Measurements from ENCODE around the gene ATG2A. TPM values are rescaled to one million over a fixed set of nuclear protein-coding genes. Genes with fewer than 3 reads are reported as not detected.
A peak's percentile ranks its signal among the peaks of the same experiment; 100 is the strongest.

The ATG2A gene
- polyA plus RNA-seq (2012; ENCODE audit: low read depth, missing spikeins), result 8.2 TPM

GRCh38 chr11:64916775-64917662 is at the start of gene ATG2A:
Gene ATG2A (minus strand): TSS chr11:64917209. CDS start chr11:64917135, 74 bp downstream.
- TF ChIP-seq POU2F2 (IDR thresholded peaks at IDR 0.05; ENCODE audit: low read depth, low read length) (peak; percentile 64), TAF1 (IDR thresholded peaks at IDR 0.05; ENCODE audit: low read depth, low read length) (peak; percentile 82), SPI1 (IDR thresholded peaks at IDR 0.05; ENCODE audit: low read depth, low read length) (no peak), POLR2A (IDR thresholded peaks at IDR 0.05; ENCODE audit: low read depth, low read length) (peak; percentile 73), POLR2AphosphoS5 (IDR thresholded peaks at IDR 0.05; ENCODE audit: low read depth, low read length) (peak; percentile 72), PAX5 (IDR thresholded peaks at IDR 0.05; ENCODE audit: insufficient read depth, low read length, severe bottlenecking) (no peak)
- DNase-seq (ENCODE audit: insufficient read length, low spot score), result peak; percentile 99
- peak; percentile 95 for FAIRE-seq

DNA sequence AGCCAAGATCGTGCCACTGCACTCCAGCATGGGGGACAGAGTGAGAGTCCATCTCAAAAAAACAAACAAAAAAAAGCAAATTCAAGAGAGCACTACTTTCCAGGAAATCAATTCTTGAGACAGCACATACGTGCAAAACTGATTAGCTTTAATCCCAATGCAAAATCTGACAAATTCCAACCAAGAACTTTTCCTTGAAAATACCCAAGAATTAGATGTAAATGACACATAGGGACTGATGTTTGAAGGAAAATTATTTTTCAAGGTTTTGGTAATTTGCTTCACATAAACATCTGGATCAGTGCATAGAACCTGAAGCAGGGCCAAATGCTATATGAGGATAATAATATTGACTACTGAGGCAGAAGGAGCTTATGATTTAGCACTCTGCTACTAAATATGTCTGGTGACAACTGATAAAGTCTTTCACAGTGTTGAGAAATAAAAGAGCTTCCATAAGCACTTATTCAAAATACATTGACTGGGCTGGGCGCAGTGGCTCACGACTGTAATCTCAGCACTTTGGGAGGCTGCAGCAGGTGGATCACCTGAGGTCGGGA is 46.1 kb upstream of the ATG2A start:
- no peak for TF ChIP-seq TAF1 (IDR thresholded peaks at IDR 0.05; ENCODE audit: low read depth, low read length)
- FAIRE-seq, result no peak
- no peak for DNase-seq (ENCODE audit: insufficient read length, low spot score)

DNA sequence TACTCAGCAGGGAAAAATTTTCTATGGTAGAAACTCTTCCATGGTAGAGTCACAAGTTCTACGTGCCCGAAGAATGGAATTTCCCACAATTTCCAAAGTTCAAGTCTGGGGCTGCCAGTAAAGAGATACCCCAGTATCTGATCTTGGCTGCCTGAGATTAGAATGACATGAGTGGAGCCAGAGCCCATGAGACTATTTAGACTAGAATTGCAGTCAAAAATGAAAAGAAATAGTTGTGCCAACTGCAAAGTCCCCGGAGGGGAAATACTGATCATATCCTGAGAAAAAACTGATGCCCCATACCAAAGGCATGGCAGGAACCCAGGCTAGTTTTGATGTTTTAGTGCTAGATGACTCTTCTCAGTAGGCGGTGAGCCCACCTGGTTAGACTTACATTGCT is 43.7 kb upstream of the ATG2A start:
- no peak for FAIRE-seq
- no peak for TF ChIP-seq PAX5 (IDR thresholded peaks at IDR 0.05; ENCODE audit: insufficient read depth, low read length, severe bottlenecking)
- TF ChIP-seq POLR2A (IDR thresholded peaks at IDR 0.05; ENCODE audit: low read depth, low read length), result no peak
- TF ChIP-seq TAF1 (IDR thresholded peaks at IDR 0.05; ENCODE audit: low read depth, low read length), result no peak
- no peak for DNase-seq (ENCODE audit: insufficient read length, low spot score)

DNA sequence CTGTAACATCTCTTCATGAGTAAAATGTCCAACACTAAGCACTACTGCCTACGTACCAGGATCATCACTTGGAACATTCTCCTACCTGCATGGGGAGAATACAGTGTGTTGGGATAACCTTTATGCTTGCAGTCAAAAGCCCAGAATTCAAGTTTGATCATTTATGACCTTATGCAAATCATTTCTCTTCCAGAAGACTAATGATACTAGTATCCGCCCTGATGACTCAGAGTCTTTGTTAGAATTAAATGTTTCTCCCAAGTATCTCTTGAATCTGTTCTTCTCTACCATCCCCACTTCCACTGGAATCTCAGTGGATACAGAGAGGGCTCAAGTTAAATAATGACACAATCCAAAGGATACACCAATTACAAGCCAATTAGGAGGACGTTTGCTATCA is 42.5 kb upstream of the ATG2A start:
- no peak for TF ChIP-seq SPI1 (IDR thresholded peaks at IDR 0.05; ENCODE audit: low read depth, low read length)
- TF ChIP-seq PAX5 (IDR thresholded peaks at IDR 0.05; ENCODE audit: insufficient read depth, low read length, severe bottlenecking), result no peak
- no peak for TF ChIP-seq POLR2A (IDR thresholded peaks at IDR 0.05; ENCODE audit: low read depth, low read length)
- TF ChIP-seq TAF1 (IDR thresholded peaks at IDR 0.05; ENCODE audit: low read depth, low read length), result no peak
- TF ChIP-seq POU2F2 (IDR thresholded peaks at IDR 0.05; ENCODE audit: low read depth, low read length), result no peak
- no peak for TF ChIP-seq POLR2AphosphoS5 (IDR thresholded peaks at IDR 0.05; ENCODE audit: low read depth, low read length)
- FAIRE-seq (no peak), DNase-seq (ENCODE audit: insufficient read length, low spot score) (no peak)

- TF ChIP-seq PAX5 (IDR thresholded peaks at IDR 0.05; ENCODE audit: insufficient read depth, low read length, severe bottlenecking) (no peak), TAF1 (IDR thresholded peaks at IDR 0.05; ENCODE audit: low read depth, low read length) (no peak), SPI1 (IDR thresholded peaks at IDR 0.05; ENCODE audit: low read depth, low read length) (no peak), POLR2A (IDR thresholded peaks at IDR 0.05; ENCODE audit: low read depth, low read length) (no peak), POU2F2 (IDR thresholded peaks at IDR 0.05; ENCODE audit: low read depth, low read length) (no peak), POLR2AphosphoS5 (IDR thresholded peaks at IDR 0.05; ENCODE audit: low read depth, low read length) (no peak)
- no peak for DNase-seq (ENCODE audit: insufficient read length, low spot score)
- FAIRE-seq, result no peak
Observed at GRCh38 chr11:64954201-64954600, 37.2 kb upstream of the ATG2A start.

DNA sequence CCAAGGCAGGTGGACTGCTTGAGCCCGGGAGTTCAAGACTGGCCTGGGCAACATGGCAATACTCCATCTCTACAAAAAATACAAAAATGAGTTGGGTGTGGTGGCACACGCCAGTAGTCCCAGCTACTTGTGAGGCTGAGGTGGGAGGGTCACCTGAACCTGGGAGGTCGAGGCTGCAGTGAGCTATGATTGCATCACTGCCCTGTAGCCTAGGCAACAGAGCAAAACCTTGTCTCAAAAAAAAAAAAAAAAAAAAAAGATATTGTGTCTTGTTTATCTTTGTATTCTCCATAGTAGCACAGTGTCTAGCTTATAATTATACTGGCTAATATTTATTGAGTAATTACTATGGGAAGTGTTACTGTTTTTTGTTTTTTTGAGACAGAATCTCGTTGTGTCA is 34.5 kb upstream of the ATG2A start:
- FAIRE-seq (no peak), DNase-seq (ENCODE audit: insufficient read length, low spot score) (no peak)
- no peak for TF ChIP-seq SPI1 (IDR thresholded peaks at IDR 0.05; ENCODE audit: low read depth, low read length)
- TF ChIP-seq PAX5 (IDR thresholded peaks at IDR 0.05; ENCODE audit: insufficient read depth, low read length, severe bottlenecking), result no peak
- TF ChIP-seq POLR2AphosphoS5 (IDR thresholded peaks at IDR 0.05; ENCODE audit: low read depth, low read length), result no peak
- TF ChIP-seq POLR2A (IDR thresholded peaks at IDR 0.05; ENCODE audit: low read depth, low read length), result no peak
- TF ChIP-seq TAF1 (IDR thresholded peaks at IDR 0.05; ENCODE audit: low read depth, low read length), result no peak
- no peak for TF ChIP-seq POU2F2 (IDR thresholded peaks at IDR 0.05; ENCODE audit: low read depth, low read length)

DNA sequence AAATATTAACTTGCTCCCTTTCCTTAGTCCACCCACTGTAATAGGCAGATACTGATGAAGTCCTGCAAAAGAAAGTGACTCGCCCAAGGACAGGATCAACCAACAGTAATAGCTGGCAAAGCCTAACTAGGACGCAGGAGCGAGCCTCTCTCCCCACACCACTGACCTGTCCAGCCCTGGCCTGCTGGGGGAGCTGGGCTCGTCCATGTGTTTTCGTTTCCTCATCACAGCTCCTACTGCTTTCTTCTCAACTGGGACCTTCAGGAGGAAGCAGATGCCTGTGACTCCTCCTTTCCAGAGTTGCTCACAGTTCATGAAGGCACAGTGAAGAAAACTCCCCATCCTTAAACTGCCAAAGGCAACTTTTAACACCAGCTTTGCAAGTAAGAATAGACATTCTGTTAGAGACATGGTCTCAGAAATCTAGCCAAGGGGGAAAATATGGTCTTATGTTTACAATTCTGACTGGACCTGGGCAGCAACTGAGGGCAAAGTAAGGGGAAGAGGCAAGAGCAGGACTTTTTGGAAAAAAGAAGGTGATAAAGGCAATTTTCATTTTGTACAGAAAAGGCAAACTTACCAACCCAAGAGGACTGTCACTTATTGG is 30.3 kb upstream of the ATG2A start:
- TF ChIP-seq POLR2A (IDR thresholded peaks at IDR 0.05; ENCODE audit: low read depth, low read length), result no peak
- no peak for TF ChIP-seq POU2F2 (IDR thresholded peaks at IDR 0.05; ENCODE audit: low read depth, low read length)
- TF ChIP-seq TAF1 (IDR thresholded peaks at IDR 0.05; ENCODE audit: low read depth, low read length), result no peak
- TF ChIP-seq PAX5 (IDR thresholded peaks at IDR 0.05; ENCODE audit: insufficient read depth, low read length, severe bottlenecking), result no peak
- TF ChIP-seq POLR2AphosphoS5 (IDR thresholded peaks at IDR 0.05; ENCODE audit: low read depth, low read length), result no peak
- TF ChIP-seq SPI1 (IDR thresholded peaks at IDR 0.05; ENCODE audit: low read depth, low read length), result no peak
- no peak for DNase-seq (ENCODE audit: insufficient read length, low spot score)
- FAIRE-seq, result no peak

DNA sequence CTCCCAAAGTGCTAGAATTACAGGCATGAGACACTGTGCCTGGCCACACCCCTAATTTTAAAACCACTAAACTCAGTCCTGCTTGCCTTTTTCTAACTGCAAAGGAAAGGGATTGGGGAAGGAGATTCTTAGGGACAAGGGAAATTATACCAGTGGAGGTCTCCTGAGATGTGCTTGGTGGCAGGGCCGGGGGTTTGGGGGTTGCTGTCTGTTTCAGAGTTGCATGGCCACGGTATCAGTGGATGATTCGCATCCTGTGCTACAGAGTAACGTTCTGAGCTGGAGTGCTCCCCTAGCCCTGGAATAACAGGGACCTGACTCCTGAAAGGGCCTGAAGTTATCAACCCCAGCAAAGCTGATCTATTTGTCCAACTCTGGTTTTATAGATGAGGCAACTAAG is 19.5 kb upstream of the ATG2A start:
- DNase-seq (ENCODE audit: insufficient read length, low spot score) (no peak), FAIRE-seq (no peak)
- TF ChIP-seq POLR2AphosphoS5 (IDR thresholded peaks at IDR 0.05; ENCODE audit: low read depth, low read length) (no peak), TAF1 (IDR thresholded peaks at IDR 0.05; ENCODE audit: low read depth, low read length) (no peak), POU2F2 (IDR thresholded peaks at IDR 0.05; ENCODE audit: low read depth, low read length) (no peak), SPI1 (IDR thresholded peaks at IDR 0.05; ENCODE audit: low read depth, low read length) (no peak), PAX5 (IDR thresholded peaks at IDR 0.05; ENCODE audit: insufficient read depth, low read length, severe bottlenecking) (no peak), POLR2A (IDR thresholded peaks at IDR 0.05; ENCODE audit: low read depth, low read length) (no peak)

- FAIRE-seq, result no peak
- no peak for TF ChIP-seq POLR2AphosphoS5 (IDR thresholded peaks at IDR 0.05; ENCODE audit: low read depth, low read length)
- TF ChIP-seq SPI1 (IDR thresholded peaks at IDR 0.05; ENCODE audit: low read depth, low read length), result no peak
- DNase-seq (ENCODE audit: insufficient read length, low spot score), result no peak
Observed at GRCh38 chr11:64935359-64936081, 18.5 kb upstream of the ATG2A start, which contains the start of gene GPHA2. Gene GPHA2 (minus strand): TSS chr11:64935893. CDS start chr11:64935460, 433 bp downstream.

Measured in GM12891 (cell line).